Anterior cingulate cortex (tissue), 58 donors: Measurements from ENCODE around the gene LRRC74B.

Source experiments
- DNase-seq, 58 donors: peaks; one replicate each; lab custom pipeline; 2025; lab: John Stamatoyannopoulos, UW

LRRC74B gene

DNA sequence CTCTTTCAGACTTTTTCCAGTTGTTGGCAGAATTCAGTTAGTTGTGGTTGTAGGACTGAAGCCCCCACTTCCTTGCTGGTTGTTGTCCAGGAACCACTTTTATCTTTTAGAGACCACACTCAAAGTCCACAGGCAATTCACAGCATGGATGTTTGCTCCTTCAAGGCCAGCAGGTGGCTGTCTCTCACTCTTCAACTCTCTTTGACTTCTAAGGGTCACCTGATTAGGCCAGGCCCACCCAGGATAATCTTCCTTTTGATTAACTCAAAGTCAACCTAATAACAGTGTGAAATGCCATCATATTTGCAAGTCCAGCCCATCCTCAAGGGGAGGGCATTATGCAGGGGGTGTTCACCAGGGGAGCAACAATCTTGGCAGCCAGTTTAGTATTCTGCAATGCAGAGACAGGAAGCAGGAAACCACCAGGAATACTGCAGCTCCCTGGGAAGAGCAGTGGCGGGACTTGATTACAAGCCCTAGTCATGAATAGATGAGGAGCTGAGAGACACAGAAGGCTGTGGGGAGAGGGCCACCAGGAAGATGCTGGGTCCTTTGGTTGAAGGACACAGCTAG is 52.4 kb downstream of the LRRC74B start:
- no peak for DNase-seq

DNA sequence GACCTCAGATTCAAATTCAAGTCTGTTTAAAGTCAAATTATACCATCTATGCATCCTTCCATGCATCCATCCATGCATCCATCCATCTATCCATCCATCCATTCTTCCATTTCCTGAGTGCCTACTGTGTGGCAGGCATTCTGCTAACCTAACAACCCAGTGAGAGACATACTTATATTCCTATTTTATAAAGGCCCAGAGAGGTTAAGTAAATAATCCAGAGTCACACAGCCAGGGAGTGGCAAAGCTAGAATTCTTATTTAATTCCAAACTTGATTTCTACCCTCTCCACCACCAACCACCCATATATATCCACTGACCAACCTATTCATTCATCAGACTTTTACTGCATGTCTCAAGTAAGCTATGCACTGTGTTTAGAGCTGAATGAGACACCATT is 53.8 kb downstream of the LRRC74B start:
- DNase-seq: no peak

DNA sequence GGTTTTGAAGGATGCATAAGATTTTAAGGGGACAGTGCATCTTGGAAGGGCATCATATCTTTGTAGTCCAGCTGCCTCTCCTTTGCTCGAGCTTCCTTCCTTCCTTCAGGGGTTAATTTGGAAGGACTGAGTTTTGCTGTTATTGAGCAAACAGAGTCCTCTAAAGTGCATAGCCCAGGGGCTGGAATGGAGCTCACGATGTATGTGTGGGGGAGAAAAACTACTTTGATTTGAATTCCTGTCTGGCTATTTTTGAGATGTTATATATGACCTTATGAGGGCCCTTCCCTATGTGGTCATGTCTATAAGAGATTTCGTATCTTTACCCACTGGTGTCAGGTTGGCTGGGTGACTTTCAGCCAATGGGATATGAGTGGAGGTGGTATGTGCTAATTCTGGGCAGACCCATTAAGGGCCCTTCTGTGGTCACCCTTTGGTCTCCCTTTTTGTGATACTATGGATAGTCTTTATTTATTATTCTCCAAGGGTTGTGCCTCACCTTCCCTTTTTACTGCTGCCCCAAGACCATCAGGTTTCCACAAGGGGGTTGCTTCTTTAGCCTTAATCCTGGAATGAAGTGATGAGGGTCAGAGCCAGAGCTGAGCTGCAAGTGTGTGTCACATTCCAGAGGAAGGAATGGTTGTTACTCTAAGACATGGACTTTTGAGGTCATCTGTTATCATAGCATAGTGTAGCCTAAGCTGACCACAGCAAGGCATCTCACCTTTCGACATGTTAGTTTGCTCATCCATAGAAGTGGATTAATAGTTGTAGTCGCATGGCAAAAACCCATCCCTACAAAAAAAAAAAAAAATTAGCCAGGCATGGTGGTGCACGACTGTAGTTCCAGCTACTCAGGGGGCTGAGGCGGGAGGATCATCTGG is 54.6 kb downstream of the LRRC74B start:
- no peak for DNase-seq

DNA sequence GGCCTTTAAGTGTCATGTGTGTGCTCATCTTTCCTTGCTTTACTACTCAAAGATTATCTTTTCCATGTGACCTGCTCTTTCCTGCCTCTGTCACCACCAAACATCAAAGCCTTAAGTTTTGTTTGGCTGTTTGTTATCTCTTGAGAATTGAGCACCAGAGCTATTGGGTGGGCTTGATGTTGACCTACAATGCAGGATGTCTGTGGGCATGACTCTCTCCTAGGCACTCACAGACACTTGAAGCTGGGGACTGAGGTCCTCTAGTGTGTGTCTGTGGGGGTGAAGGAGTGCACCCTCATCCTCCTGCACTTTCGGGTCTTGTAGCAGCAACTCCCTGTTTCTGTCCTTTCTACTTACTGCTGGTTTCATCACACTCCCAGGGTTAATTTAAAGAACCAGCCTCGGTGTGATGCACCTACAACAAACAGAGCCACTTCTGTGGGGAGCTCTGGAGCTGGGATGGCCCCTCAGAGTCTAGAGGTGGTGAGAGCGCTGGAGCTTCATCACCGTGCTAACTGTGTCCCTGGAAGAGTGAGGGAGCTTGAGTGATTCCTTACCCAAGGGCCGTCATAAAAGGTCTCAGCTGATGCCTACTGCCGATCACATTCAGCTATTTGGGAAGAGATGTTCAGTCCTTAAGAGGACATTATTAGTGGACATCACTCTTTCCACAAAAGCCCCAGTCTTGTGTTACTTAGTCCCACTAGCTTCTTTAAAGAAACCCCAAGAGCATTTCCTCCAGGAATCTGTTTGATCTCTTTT is 56.3 kb downstream of the LRRC74B start:
- DNase-seq: no peak

DNA sequence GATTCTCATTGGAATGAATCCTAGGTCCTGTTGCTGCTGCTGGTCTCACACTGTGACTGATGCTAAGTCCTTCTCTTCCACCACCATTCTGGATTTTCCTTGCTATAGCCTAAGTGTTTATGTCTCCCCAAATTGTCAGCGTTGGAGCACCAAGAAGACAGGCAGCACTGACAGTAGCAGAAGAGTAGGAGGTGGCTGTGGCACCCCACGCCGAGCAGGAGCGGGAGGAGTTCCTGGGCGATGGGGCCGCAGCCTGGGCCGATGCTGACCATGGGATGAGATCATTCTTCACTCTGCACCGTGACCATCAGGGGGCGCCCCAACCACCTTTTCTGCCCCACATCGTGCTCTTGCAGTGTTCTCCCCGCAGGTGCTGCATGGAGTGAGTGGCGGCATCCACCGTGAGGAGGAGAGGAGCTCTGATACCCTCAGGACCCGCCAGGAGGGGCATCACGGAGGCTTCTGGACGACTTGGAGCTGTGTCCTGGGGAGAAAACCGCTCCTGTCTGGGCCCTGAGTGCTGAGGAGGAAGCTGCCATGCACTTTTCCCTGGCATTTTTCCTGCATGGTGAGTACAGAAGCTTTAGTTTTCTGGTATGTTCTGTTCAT is 57.0 kb downstream of the LRRC74B start:
- DNase-seq: peak in 53 of 58 donors; percentile 2 to 80 (median 42)

DNA sequence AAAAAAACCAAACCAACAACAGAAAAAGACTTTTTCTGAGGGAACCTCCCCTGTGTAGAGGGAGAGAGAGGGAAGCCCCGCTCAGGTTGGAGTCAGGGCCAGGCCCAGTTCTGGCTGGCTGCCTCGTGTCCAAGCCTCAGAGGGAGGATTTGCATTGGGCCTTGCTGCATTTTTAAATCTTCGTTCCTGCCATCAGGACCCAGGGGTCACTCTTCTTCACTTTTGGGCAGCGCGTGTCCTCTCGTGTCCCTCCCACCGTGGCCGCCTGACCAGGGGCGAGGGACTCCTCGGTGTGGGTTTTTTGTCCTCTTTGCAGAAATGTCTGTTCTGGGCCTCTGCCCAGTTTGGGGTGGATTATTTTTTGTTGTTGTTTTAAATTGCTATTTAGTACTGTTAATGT is 57.9 kb downstream of the LRRC74B start:
- DNase-seq: no peak

DNA sequence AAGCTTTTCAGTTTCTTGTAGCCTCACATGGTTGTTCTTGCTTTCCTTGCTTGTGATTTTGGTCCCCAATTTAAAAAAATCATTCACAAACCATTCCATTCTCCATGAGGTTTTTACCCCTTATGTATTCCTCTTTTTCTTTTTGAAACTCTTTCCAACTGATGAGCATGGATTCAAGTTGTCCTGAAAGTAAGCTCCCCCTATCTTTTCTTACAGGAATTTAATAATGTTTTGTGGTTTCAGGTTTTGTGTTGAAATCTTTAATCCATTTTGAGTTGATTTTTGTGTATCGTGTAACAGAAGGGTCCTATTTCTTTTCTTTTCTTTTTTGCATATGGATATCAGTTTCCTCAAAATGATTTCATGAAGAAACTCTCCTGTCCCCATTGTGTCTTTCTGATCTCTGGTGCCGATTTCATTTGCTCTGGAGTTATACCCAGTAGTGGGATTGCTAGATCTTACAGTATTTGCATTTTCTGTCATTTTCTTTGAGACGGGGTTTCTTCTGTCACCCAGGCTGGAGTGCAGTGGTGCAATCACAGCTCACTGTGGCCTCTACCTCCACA is 58.5 kb downstream of the LRRC74B start:
- no peak for DNase-seq

DNA sequence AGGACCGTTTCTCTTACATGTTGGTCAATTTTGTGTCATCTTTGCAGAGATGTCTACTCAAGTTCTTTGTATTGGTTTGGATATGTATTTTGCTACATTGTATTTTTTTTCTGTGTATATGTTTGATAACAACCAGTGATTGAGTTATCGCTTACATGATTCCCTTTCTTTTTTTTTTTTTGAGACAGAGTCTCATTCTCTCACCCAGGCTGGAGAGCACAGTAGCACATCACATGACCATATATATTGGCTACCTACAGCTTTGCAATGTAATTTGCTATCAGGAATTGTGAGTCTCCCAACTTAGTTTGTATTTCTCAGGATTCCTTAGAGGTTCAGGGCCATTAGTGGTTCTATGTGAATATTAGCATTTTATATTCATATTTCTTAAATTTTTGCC is 59.5 kb downstream of the LRRC74B start:
- no peak for DNase-seq

DNA sequence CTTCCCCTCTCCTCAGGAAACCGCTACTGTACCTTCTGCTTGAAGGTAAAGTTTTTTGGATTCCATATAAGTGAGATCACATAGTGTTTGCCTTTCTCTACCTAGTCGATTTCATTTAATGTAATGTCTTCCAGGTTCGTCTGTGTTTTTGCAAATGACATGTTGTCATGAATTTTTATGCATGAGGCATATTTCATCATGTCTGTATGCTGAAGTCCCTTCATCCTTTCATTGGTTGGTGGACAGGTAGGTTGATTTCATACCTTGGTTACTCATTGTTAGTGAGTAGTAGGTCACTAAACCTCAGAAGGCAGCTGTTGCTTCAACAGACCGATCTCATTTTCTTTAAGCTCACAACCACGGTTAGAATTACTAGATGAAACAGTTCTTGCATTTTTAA is 60.3 kb downstream of the LRRC74B start:
- no peak for DNase-seq

DNA sequence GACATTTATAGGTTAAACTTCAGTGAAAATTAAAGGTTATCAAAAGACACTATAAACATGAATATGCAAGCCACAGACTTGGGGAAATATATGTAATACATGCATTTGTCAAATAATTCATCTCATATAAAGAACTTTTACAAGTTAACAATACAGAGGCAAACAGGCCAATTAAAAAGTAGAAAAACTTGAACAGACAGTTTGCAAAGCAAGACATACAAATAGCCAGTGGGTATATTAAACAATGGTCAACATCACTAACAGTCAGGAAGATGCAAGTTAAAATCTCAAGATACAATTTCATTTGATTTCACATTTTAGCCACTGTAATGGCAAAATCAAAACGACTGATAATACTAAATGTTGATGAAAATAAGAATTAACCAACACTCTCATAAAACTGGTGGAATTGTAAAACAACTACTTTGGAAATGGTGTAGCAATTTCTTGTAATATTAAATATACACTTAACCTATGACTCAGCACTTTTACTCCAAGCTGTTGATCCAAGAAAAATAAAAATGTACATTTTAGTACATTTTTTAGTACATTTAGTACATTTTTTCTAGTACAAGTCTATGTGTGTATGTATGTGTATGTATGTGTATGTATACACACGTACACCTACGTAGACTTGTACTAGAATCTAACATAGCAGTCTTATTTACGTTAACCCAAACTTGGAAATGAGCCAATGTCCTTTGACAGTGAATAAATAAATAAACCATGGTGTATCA is 62.8 kb downstream of the LRRC74B start:
- no peak for DNase-seq
